DOHH2 (cell line): ENCODE results near the gene MRGPRD.
"Not testable (repeated sequence)": the region's sequence is repeated elsewhere in the genome, so short reads cannot be mapped to it uniquely, and the experiment has no call there.

Source experiments
- H3F3A ChIP-seq: fragments of 200-600 bp; sonication (generic), shearing (Covaris generic); 2 replicates; pipeline ENCODE4 v1.6.0; 2016; ENCODE audit warnings: antibody characterized with exemption, mild to moderate bottlenecking; ENCODE audit not compliant: control insufficient read depth, insufficient read depth
- H3K27ac ChIP-seq: fragments of 200-600 bp; sonication (generic); 2 replicates; pipeline ENCODE4 v1.5.1; 2014; ENCODE audit warnings: low read depth, mild to moderate bottlenecking, low read length, moderate library complexity
- H3K27me3 ChIP-seq: fragments of 200-600 bp; sonication (generic); 2 replicates; pipeline ENCODE4 v1.6.1; 2014; ENCODE audit warnings: mild to moderate bottlenecking, low read length, mixed read lengths; ENCODE audit not compliant: control insufficient read depth
- H3K36me3 ChIP-seq: fragments of 200-600 bp; sonication (generic); 2 replicates; pipeline ENCODE4 v1.6.1; 2014; ENCODE audit warnings: mild to moderate bottlenecking, low read length, moderate library complexity, mixed read lengths; ENCODE audit not compliant: control insufficient read depth
- H3K4me1 ChIP-seq: fragments of 200-600 bp; sonication (generic); 2 replicates; pipeline ENCODE4 v1.6.1; 2014; ENCODE audit warnings: mild to moderate bottlenecking, low read length, mixed read lengths; ENCODE audit not compliant: control insufficient read depth
- H3K4me2 ChIP-seq: fragments of 200-600 bp; sonication (generic); 2 replicates; pipeline ENCODE4 v1.6.0; 2014; ENCODE audit warnings: mild to moderate bottlenecking, low read length, moderate library complexity
- H3K4me3 ChIP-seq: fragments of 200-600 bp; sonication (generic); 2 replicates; pipeline ENCODE4 v1.5.1; 2014; ENCODE audit warnings: mild to moderate bottlenecking, low read length, mixed read lengths
- H3K79me2 ChIP-seq: fragments of 200-600 bp; sonication (generic); 2 replicates; pipeline ENCODE4 v1.6.1; 2014; ENCODE audit warnings: mild to moderate bottlenecking, low read length, mixed read lengths; ENCODE audit not compliant: control insufficient read depth
- H3K9me2 ChIP-seq: fragments of 200-600 bp; sonication (generic); replicated peaks from 2 replicates; pipeline ENCODE4 v1.6.1; 2014; ENCODE audit warnings: mild to moderate bottlenecking, low read length, mixed read lengths; ENCODE audit not compliant: control insufficient read depth
- H3K9me3 ChIP-seq: fragments of 200-600 bp; sonication (generic); 2 replicates; pipeline ENCODE4 v1.6.1; 2014; ENCODE audit warnings: antibody characterized with exemption, low read length, mixed read lengths; ENCODE audit not compliant: control insufficient read depth, insufficient read depth
- H4K20me1 ChIP-seq: fragments of 200-600 bp; sonication (generic); 2 replicates; pipeline ENCODE4 v1.6.0; 2014; ENCODE audit warnings: low read depth, mild to moderate bottlenecking, antibody characterized with exemption, low read length, moderate library complexity; ENCODE audit not compliant: control insufficient read depth, insufficient read depth
- CTCF ChIP-seq: fragments of 200-600 bp; sonication (generic); IDR thresholded peaks from one replicate; pipeline ENCODE4 v1.5.1; 2014; ENCODE audit warnings: antibody characterized with exemption, mild to moderate bottlenecking, low read depth, low read length; ENCODE audit not compliant: poor library complexity, severe bottlenecking
- EZH2phosphoT487 ChIP-seq: fragments of 200-600 bp; sonication (generic); IDR thresholded peaks from 2 replicates; pipeline ENCODE4 v1.6.1; 2017; ENCODE audit warnings: borderline replicate concordance, mild to moderate bottlenecking, antibody characterized with exemption, low read length, moderate library complexity, mixed read lengths

MRGPRD gene

GRCh38 chr11:68976563-68976962 lies 4.2 kb downstream of the MRGPRD start:
- Histone ChIP-seq H3K27me3 (no peaks in the 10 kb centered on the region), H3K36me3 (no peaks in the 10 kb centered on the region), H3K27ac (no peak overlapping the region), H3K4me1 (no peaks in the 10 kb centered on the region), H4K20me1 (no peaks in the 10 kb centered on the region), H3K4me3 (no peak overlapping the region), H3K4me2 (no peak overlapping the region), H3K79me2 (no peaks in the 10 kb centered on the region), H3K9me2 (no peaks in the 10 kb centered on the region), H3F3A (no peaks in the 10 kb centered on the region), H3K9me3 (no peaks in the 10 kb centered on the region)
- TF ChIP-seq CTCF (no peak), EZH2phosphoT487 (no peak)

GRCh38 chr11:68976095-68976494 lies 4.7 kb downstream of the MRGPRD start:
- no peaks in the 10 kb centered on the region for H3K79me2 ChIP-seq
- H3K4me3 ChIP-seq = no peak overlapping the region
- H3K36me3 ChIP-seq = no peaks in the 10 kb centered on the region
- no peak overlapping the region for H3K4me2 ChIP-seq
- H3K9me3 ChIP-seq = no peaks in the 10 kb centered on the region
- TF ChIP-seq EZH2phosphoT487 = no peak
- no peak for TF ChIP-seq CTCF
- H3K9me2 ChIP-seq = no peaks in the 10 kb centered on the region
- H3K4me1 ChIP-seq = no peaks in the 10 kb centered on the region
- H4K20me1 ChIP-seq = no peaks in the 10 kb centered on the region
- no peaks in the 10 kb centered on the region for H3F3A ChIP-seq
- no peak overlapping the region for H3K27ac ChIP-seq
- no peaks in the 10 kb centered on the region for H3K27me3 ChIP-seq

DNA sequence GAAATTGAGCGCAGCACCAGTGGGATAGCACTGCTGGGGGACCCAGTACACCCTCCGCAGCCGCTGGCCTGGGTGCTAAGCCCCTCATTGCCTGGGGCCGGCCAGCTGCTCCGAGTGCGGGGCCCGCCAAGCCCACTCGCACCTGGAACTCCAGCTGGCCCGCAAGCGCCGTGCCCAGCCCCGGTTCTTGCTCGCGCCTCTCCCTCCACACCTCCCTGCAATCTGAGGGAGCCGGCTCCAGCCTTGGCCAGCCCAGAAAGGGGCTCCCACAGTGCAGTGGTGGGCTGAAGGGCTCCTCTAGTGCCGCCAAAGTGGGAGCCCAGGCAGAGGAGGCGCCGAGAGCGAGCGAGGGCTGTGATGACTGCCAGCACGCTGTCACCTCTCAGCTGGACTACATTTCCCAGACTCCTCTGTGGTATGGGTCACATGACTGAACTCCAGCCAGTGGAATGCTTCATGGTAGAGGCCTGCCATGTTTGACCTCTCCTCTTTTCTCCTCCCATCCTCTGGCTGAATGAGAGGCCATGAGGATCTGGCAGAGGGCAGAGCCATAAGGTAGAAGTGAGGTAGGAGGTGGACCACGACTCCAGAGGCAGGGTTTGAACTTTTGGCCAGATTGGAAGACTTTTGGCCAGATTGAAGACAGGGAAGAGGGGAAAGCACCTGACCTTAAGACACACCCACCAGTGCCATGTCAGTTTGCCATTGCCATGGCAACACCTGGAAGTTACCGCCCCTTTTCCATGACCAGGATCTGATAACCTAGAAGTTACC lies 6.2 kb downstream of the MRGPRD start:
- no peak overlapping the region for H3K4me3 ChIP-seq
- H3K27me3 ChIP-seq = no peaks in the 10 kb centered on the region
- no peaks in the 10 kb centered on the region for H3K79me2 ChIP-seq
- H3F3A ChIP-seq = no peaks in the 10 kb centered on the region
- H4K20me1 ChIP-seq = no peaks in the 10 kb centered on the region
- no peaks in the 10 kb centered on the region for H3K4me1 ChIP-seq
- no peak overlapping the region for H3K27ac ChIP-seq
- no peaks in the 10 kb centered on the region for H3K9me3 ChIP-seq
- no peaks in the 10 kb centered on the region for H3K36me3 ChIP-seq
- H3K9me2 ChIP-seq = no peaks in the 10 kb centered on the region
- no peak overlapping the region for H3K4me2 ChIP-seq
- TF ChIP-seq EZH2phosphoT487 (no peak), CTCF (no peak)

DNA sequence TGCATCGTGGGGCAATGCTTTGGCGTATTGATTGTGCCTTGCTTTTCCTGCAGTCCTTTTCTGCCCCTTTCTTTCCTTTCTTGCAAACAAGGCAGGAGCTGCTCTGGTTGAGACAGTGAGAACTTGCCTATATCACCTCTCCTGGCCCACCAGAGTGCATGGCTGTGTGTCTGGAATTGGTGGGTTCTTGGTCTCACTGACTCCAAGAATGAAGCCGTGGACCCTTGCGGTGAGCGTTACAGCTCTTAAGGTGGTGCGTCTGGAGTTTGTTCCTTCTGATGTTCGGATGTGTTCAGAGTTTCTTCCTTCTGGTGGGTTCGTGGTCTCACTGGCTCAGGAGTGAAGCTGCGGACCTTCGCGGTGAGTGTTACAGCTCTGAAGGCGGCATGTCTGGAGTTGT lies 7.1 kb downstream of the MRGPRD start:
- not testable (repeated sequence) for H3K9me3 ChIP-seq, H3K79me2 ChIP-seq, H4K20me1 ChIP-seq, H3K4me1 ChIP-seq, H3K36me3 ChIP-seq, H3K4me2 ChIP-seq, H3K27ac ChIP-seq, H3F3A ChIP-seq, H3K9me2 ChIP-seq, H3K27me3 ChIP-seq, H3K4me3 ChIP-seq
